HEK293 (cell line): ENCODE data around the gene C13orf42.

Source experiments
- CTCF ChIA-PET: fragments of 350-600 bp; formaldehyde crosslinking; extraction: SDS; loops from one replicate; lab custom pipeline; 2021; ENCODE audit warnings: antibody characterized with exemption; lab: Yijun Ruan, JAX
- POLR2A ChIA-PET: fragments of 300-600 bp; formaldehyde crosslinking; extraction: SDS; loops from one replicate; lab custom pipeline; 2020; ENCODE audit warnings: antibody characterized with exemption, inconsistent platforms; lab: Yijun Ruan, JAX
- H3K27ac ChIP-seq: fragments of 200-500 bp; sonication (Bioruptor generic); 2 replicates; pipeline ENCODE4 v1.5.1; 2014; ENCODE audit warnings: low read depth, low read length, control low read depth, inconsistent platforms; ENCODE audit errors: extremely low read depth
- H3K36me3 ChIP-seq, 2 experiments: fragments of 200-500 bp in 1 of 2; sonication (Bioruptor generic) in 1 of 2; 1 replicate in 1 of 2; 2 replicates in 1 of 2; pipeline ENCODE4 v1.5.1; 2014 to 2017; ENCODE audit warnings: inconsistent platforms in 2 of 2, low read length in 2 of 2; ENCODE audit not compliant: control insufficient read depth in 2 of 2, insufficient read depth in 1 of 2
- H3K4me1 ChIP-seq: fragments of 200-500 bp; sonication (Bioruptor generic); 2 replicates; pipeline ENCODE4 v1.5.1; 2014; ENCODE audit warnings: mild to moderate bottlenecking, low read length, inconsistent platforms; ENCODE audit not compliant: control insufficient read depth, insufficient read depth
- H3K4me3 ChIP-seq: 2 replicates; pipeline ENCODE4 v1.5.1; 2011; ENCODE audit warnings: low read depth, mild to moderate bottlenecking, control low read depth, low read length, moderate library complexity
- H3K9me3 ChIP-seq: fragments of 200-500 bp; sonication (Bioruptor generic); 2 replicates; pipeline ENCODE4 v1.5.1; 2014; ENCODE audit warnings: low read depth, low read length, inconsistent platforms; ENCODE audit not compliant: control insufficient read depth, insufficient read depth
- HOXC10 ChIP-seq: sonication (generic); formaldehyde crosslinking; IDR thresholded peaks from 2 replicates; pipeline ENCODE4 v1.8.1; 2023; ENCODE audit warnings: mild to moderate bottlenecking, missing genetic modification reagents
- IKZF3 ChIP-seq: fragments of 450-650 bp; IDR thresholded peaks from 2 replicates; pipeline ENCODE4 v1.5.0; 2018; ENCODE audit warnings: missing biosample characterization, mild to moderate bottlenecking, missing genetic modification characterization, moderate library complexity
- KLF9 ChIP-seq: fragments of 450-650 bp; formaldehyde crosslinking; IDR thresholded peaks from 2 replicates; pipeline ENCODE4 v1.5.1; 2016; ENCODE audit warnings: missing biosample characterization, missing genetic modification characterization, low read depth
- MEIS1 ChIP-seq: sonication (generic); formaldehyde crosslinking; IDR thresholded peaks from 2 replicates; pipeline ENCODE4 v1.8.1; 2022; ENCODE audit warnings: missing genetic modification reagents, mild to moderate bottlenecking, borderline replicate concordance
- SCRT2 ChIP-seq: fragments of 450-650 bp; formaldehyde crosslinking; IDR thresholded peaks from 2 replicates; pipeline ENCODE4 v1.5.1; 2016; ENCODE audit warnings: missing biosample characterization, missing genetic modification characterization
- TCF7L2 ChIP-seq: IDR thresholded peaks from 2 replicates; pipeline ENCODE4 v1.6.1; 2011; ENCODE audit warnings: low read depth, mild to moderate bottlenecking, inconsistent platforms, low read length, moderate library complexity, borderline replicate concordance
- YY1 ChIP-seq: fragments of 450-650 bp; formaldehyde crosslinking; IDR thresholded peaks from 2 replicates; pipeline ENCODE4 v1.5.1; 2018; ENCODE audit warnings: missing biosample characterization, missing genetic modification characterization
- ZBTB10 ChIP-seq: fragments of 450-650 bp; formaldehyde crosslinking; IDR thresholded peaks from 2 replicates; pipeline ENCODE4 v1.5.1; 2016; ENCODE audit warnings: missing biosample characterization, missing genetic modification characterization
- ZNF24 ChIP-seq: fragments of 450-650 bp; formaldehyde crosslinking; IDR thresholded peaks from 2 replicates; pipeline ENCODE4 v1.5.1; 2016; ENCODE audit warnings: missing biosample characterization, missing genetic modification characterization
- ZNF274 ChIP-seq, 2 experiments: fragments of 200-500 bp in 1 of 2; fragments of 450-650 bp in 1 of 2; sonication (Bioruptor generic) in 1 of 2; formaldehyde crosslinking in 1 of 2; IDR thresholded peaks; 2 replicates each; pipeline versions ENCODE4 v1.5.1 to v1.6.1; 2014 to 2016; ENCODE audit warnings: borderline replicate concordance in 1 of 2, inconsistent platforms in 1 of 2, low read length in 1 of 2, missing biosample characterization in 1 of 2, missing genetic modification characterization in 1 of 2
- ZNF37A ChIP-seq: fragments of 450-650 bp; IDR thresholded peaks from 2 replicates; pipeline ENCODE4 v1.5.1; 2018; ENCODE audit warnings: missing biosample characterization, missing genetic modification characterization
- ZNF394 ChIP-seq: fragments of 450-650 bp; formaldehyde crosslinking; IDR thresholded peaks from 2 replicates; pipeline ENCODE4 v1.5.1; 2016; ENCODE audit warnings: missing biosample characterization, missing genetic modification characterization, mild to moderate bottlenecking, moderate library complexity, borderline replicate concordance
- ZNF398 ChIP-seq: fragments of 450-650 bp; formaldehyde crosslinking; IDR thresholded peaks from 2 replicates; pipeline ENCODE4 v1.5.1; 2017; ENCODE audit warnings: missing biosample characterization, missing genetic modification characterization
- ZNF426 ChIP-seq: fragments of 450-650 bp; formaldehyde crosslinking; IDR thresholded peaks from 2 replicates; pipeline ENCODE4 v1.5.1; 2017; ENCODE audit warnings: missing biosample characterization, missing genetic modification characterization, mild to moderate bottlenecking, inconsistent platforms, moderate library complexity
- ZNF530 ChIP-seq: fragments of 450-650 bp; formaldehyde crosslinking; IDR thresholded peaks from 2 replicates; pipeline ENCODE4 v1.5.1; 2016; ENCODE audit warnings: low read depth, missing biosample characterization, missing genetic modification characterization
- ZNF654 ChIP-seq: fragments of 450-650 bp; formaldehyde crosslinking; IDR thresholded peaks from 2 replicates; pipeline ENCODE4 v1.5.1; 2016; ENCODE audit warnings: low read depth, missing biosample characterization, missing genetic modification characterization
- ZNF791 ChIP-seq: fragments of 450-650 bp; formaldehyde crosslinking; IDR thresholded peaks from 2 replicates; pipeline ENCODE4 v1.5.1; 2016; ENCODE audit warnings: missing biosample characterization, missing genetic modification characterization
- TF ChIP-seq, protein P1 (sequence below): fragments of 450-650 bp; formaldehyde crosslinking; IDR thresholded peaks from 2 replicates; pipeline ENCODE4 v1.5.1; 2016; ENCODE audit warnings: missing biosample characterization, missing genetic modification characterization
- TF ChIP-seq, protein P2 (sequence below): fragments of 450-650 bp; formaldehyde crosslinking; IDR thresholded peaks from 2 replicates; pipeline ENCODE4 v1.5.1; 2016; ENCODE audit warnings: missing biosample characterization, missing genetic modification characterization, low read depth

C13orf42 gene

DNA sequence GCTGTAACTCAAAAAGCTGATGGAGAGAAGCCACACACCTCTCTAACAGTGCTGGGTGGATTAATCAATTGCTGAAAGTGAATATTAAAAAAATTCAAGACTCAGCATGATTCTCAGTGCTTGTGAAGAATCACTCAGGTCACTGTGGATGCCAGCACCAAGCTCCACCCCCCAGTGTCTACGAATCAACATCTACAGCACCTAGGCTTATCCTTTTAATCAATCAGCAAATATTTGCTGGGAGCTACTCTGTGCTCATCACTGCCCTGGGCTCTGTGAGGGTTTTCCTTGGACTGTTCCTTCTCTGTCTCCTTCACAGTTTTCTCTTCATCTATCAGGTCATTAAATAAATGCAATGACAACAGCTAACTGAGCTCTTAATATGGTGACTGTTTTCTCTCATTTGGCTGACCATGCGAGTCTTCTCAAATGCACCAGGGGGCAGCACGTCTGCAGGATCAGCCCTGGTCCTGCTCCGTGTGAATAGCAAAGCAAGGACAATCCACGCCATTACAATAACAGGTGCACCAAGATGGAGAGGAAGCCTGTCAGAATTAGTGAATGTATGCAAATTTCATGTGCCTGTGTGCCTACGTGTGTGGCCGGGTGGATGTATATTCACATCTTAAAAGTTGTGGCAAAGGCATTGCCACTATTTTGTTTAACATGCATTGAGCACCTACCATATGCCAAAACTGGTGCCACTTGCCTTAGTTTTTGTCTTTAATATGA, 14.6 kb upstream of the C13orf42 start:
- CTCF ChIA-PET: interaction anchor here (0.5 to 7.2 kb wide), 30 partner anchors 9 to 1002 kb away, joined by 3 to 112 read pairs (median 3); partner anchors contain the start of gene C13orf42
- POLR2A ChIA-PET: no interaction called here
- no peak overlapping the region for H3K4me3 ChIP-seq
- H3K4me1 ChIP-seq: no peaks in the 10 kb centered on the region
- no peaks in the 10 kb centered on the region for H3K9me3 ChIP-seq
- TF ChIP-seq YY1 (tag by site-specific recombination) (peak; percentile 46; the same call in 1 of the 2 replicates), ZNF654 (tag by site-specific recombination) (peak; percentile 63), ZNF530 (tag by site-specific recombination) (no peak), ZNF24 (tag by site-specific recombination) (no peak), SCRT2 (peak; percentile 59), TCF7L2 (no peak), ZNF394 (tag by site-specific recombination) (no peak), IKZF3 (tag by site-specific recombination) (no peak), ZNF274 (IDR thresholded peaks at IDR 0.05; ENCODE audit: low read length) (no peak), ZNF274 (tag by site-specific recombination; IDR thresholded peaks at IDR 0.05; ENCODE audit: borderline replicate concordance) (no peak), ZNF398 (no peak), MEIS1 (no peak), KLF9 (tag by site-specific recombination) (no peak), ZNF37A (tag by site-specific recombination) (no peak), HOXC10 (CRISPR knock-in tag) (no peak), ZNF426 (tag by site-specific recombination) (no peak), ZNF791 (no peak), ZBTB10 (no peak)
- TF ChIP-seq, protein P1, sequence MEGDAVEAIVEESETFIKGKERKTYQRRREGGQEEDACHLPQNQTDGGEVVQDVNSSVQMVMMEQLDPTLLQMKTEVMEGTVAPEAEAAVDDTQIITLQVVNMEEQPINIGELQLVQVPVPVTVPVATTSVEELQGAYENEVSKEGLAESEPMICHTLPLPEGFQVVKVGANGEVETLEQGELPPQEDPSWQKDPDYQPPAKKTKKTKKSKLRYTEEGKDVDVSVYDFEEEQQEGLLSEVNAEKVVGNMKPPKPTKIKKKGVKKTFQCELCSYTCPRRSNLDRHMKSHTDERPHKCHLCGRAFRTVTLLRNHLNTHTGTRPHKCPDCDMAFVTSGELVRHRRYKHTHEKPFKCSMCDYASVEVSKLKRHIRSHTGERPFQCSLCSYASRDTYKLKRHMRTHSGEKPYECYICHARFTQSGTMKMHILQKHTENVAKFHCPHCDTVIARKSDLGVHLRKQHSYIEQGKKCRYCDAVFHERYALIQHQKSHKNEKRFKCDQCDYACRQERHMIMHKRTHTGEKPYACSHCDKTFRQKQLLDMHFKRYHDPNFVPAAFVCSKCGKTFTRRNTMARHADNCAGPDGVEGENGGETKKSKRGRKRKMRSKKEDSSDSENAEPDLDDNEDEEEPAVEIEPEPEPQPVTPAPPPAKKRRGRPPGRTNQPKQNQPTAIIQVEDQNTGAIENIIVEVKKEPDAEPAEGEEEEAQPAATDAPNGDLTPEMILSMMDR: peak; percentile 42; the same call in 1 of the 2 replicates
- TF ChIP-seq, protein P2, sequence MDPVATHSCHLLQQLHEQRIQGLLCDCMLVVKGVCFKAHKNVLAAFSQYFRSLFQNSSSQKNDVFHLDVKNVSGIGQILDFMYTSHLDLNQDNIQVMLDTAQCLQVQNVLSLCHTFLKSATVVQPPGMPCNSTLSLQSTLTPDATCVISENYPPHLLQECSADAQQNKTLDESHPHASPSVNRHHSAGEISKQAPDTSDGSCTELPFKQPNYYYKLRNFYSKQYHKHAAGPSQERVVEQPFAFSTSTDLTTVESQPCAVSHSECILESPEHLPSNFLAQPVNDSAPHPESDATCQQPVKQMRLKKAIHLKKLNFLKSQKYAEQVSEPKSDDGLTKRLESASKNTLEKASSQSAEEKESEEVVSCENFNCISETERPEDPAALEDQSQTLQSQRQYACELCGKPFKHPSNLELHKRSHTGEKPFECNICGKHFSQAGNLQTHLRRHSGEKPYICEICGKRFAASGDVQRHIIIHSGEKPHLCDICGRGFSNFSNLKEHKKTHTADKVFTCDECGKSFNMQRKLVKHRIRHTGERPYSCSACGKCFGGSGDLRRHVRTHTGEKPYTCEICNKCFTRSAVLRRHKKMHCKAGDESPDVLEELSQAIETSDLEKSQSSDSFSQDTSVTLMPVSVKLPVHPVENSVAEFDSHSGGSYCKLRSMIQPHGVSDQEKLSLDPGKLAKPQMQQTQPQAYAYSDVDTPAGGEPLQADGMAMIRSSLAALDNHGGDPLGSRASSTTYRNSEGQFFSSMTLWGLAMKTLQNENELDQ (tag by site-specific recombination): no peak
- no peak overlapping the region for H3K27ac ChIP-seq
- no peaks in the 10 kb centered on the region for H3K36me3 ChIP-seq
